HEK293 (cell line): ENCODE results near the gene FDXR.

Source experiments
- CTCF ChIA-PET: fragments of 350-600 bp; formaldehyde crosslinking; extraction: SDS; loops from one replicate; lab custom pipeline; 2021; ENCODE audit warnings: antibody characterized with exemption; lab: Yijun Ruan, JAX
- POLR2A ChIA-PET: fragments of 300-600 bp; formaldehyde crosslinking; extraction: SDS; loops from one replicate; lab custom pipeline; 2020; ENCODE audit warnings: antibody characterized with exemption, inconsistent platforms; lab: Yijun Ruan, JAX
- H3K27ac ChIP-seq: fragments of 200-500 bp; sonication (Bioruptor generic); 2 replicates; pipeline ENCODE4 v1.5.1; 2014; ENCODE audit warnings: low read depth, low read length, control low read depth, inconsistent platforms; ENCODE audit errors: extremely low read depth
- H3K36me3 ChIP-seq, 2 experiments: fragments of 200-500 bp in 1 of 2; sonication (Bioruptor generic) in 1 of 2; 1 replicate in 1 of 2; 2 replicates in 1 of 2; pipeline ENCODE4 v1.5.1; 2014 to 2017; ENCODE audit warnings: inconsistent platforms in 2 of 2, low read length in 2 of 2; ENCODE audit not compliant: control insufficient read depth in 2 of 2, insufficient read depth in 1 of 2
- H3K4me1 ChIP-seq: fragments of 200-500 bp; sonication (Bioruptor generic); 2 replicates; pipeline ENCODE4 v1.5.1; 2014; ENCODE audit warnings: mild to moderate bottlenecking, low read length, inconsistent platforms; ENCODE audit not compliant: control insufficient read depth, insufficient read depth
- H3K4me3 ChIP-seq: 2 replicates; pipeline ENCODE4 v1.5.1; 2011; ENCODE audit warnings: low read depth, mild to moderate bottlenecking, control low read depth, low read length, moderate library complexity
- H3K9me3 ChIP-seq: fragments of 200-500 bp; sonication (Bioruptor generic); 2 replicates; pipeline ENCODE4 v1.5.1; 2014; ENCODE audit warnings: low read depth, low read length, inconsistent platforms; ENCODE audit not compliant: control insufficient read depth, insufficient read depth
- KLF8 ChIP-seq: fragments of 450-650 bp; formaldehyde crosslinking; IDR thresholded peaks from 2 replicates; pipeline ENCODE4 v1.5.1; 2016; ENCODE audit warnings: missing biosample characterization, missing genetic modification characterization
- SALL2 ChIP-seq: fragments of 450-650 bp; formaldehyde crosslinking; IDR thresholded peaks from 2 replicates; pipeline ENCODE4 v1.5.0; 2017; ENCODE audit warnings: missing biosample characterization, mild to moderate bottlenecking, missing genetic modification characterization, borderline replicate concordance
- YY2 ChIP-seq: fragments of 450-650 bp; formaldehyde crosslinking; IDR thresholded peaks from 2 replicates; pipeline ENCODE4 v1.5.1; 2016; ENCODE audit warnings: missing biosample characterization, missing genetic modification characterization
- ZFP37 ChIP-seq: fragments of 450-650 bp; formaldehyde crosslinking; IDR thresholded peaks from 2 replicates; pipeline ENCODE4 v1.5.1; 2016; ENCODE audit warnings: missing biosample characterization, missing genetic modification characterization
- ZNF146 ChIP-seq: fragments of 450-650 bp; formaldehyde crosslinking; IDR thresholded peaks from 2 replicates; pipeline ENCODE4 v1.5.1; 2016; ENCODE audit warnings: missing biosample characterization, missing genetic modification characterization
- ZNF202 ChIP-seq: fragments of 450-650 bp; formaldehyde crosslinking; IDR thresholded peaks from 2 replicates; pipeline ENCODE4 v1.5.1; 2016; ENCODE audit warnings: missing biosample characterization, missing genetic modification characterization, borderline replicate concordance
- ZNF214 ChIP-seq: fragments of 450-650 bp; formaldehyde crosslinking; IDR thresholded peaks from 2 replicates; pipeline ENCODE4 v1.5.1; 2017; ENCODE audit warnings: missing biosample characterization, mild to moderate bottlenecking, missing genetic modification characterization, borderline replicate concordance
- ZNF23 ChIP-seq: fragments of 450-650 bp; formaldehyde crosslinking; IDR thresholded peaks from 2 replicates; pipeline ENCODE4 v1.5.1; 2016; ENCODE audit warnings: missing biosample characterization, missing genetic modification characterization, borderline replicate concordance
- ZNF302 ChIP-seq: fragments of 450-650 bp; formaldehyde crosslinking; IDR thresholded peaks from 2 replicates; pipeline ENCODE4 v1.5.1; 2016; ENCODE audit warnings: missing biosample characterization, missing genetic modification characterization, low read depth
- ZNF341 ChIP-seq: fragments of 450-650 bp; formaldehyde crosslinking; IDR thresholded peaks from 2 replicates; pipeline ENCODE4; 2016; ENCODE audit warnings: low read depth, missing biosample characterization, missing genetic modification characterization
- ZNF354C ChIP-seq: fragments of 450-650 bp; formaldehyde crosslinking; IDR thresholded peaks from 2 replicates; pipeline ENCODE4 v1.5.1; 2016; ENCODE audit warnings: missing biosample characterization, missing genetic modification characterization, low read depth, borderline replicate concordance
- ZNF394 ChIP-seq: fragments of 450-650 bp; formaldehyde crosslinking; IDR thresholded peaks from 2 replicates; pipeline ENCODE4 v1.5.1; 2016; ENCODE audit warnings: missing biosample characterization, missing genetic modification characterization, mild to moderate bottlenecking, moderate library complexity, borderline replicate concordance
- ZNF544 ChIP-seq: fragments of 450-650 bp; formaldehyde crosslinking; IDR thresholded peaks from 2 replicates; pipeline ENCODE4 v1.5.0; 2017; ENCODE audit warnings: missing biosample characterization, missing genetic modification characterization
- ZNF558 ChIP-seq: fragments of 450-650 bp; formaldehyde crosslinking; IDR thresholded peaks from 2 replicates; pipeline ENCODE4 v1.5.1; 2016; ENCODE audit warnings: missing biosample characterization, missing genetic modification characterization
- ZNF658 ChIP-seq: fragments of 450-650 bp; formaldehyde crosslinking; IDR thresholded peaks from 2 replicates; pipeline ENCODE4; 2016; ENCODE audit warnings: missing biosample characterization, missing genetic modification characterization
- ZNF660 ChIP-seq: fragments of 450-650 bp; IDR thresholded peaks from 2 replicates; pipeline ENCODE4 v1.5.1; 2018; ENCODE audit warnings: missing biosample characterization, mild to moderate bottlenecking, missing genetic modification characterization
- TF ChIP-seq, protein P1 (sequence below): fragments of 450-650 bp; formaldehyde crosslinking; IDR thresholded peaks from 2 replicates; pipeline ENCODE4 v1.5.1; 2017; ENCODE audit warnings: missing biosample characterization, missing genetic modification characterization
- TF ChIP-seq, protein P2 (sequence below): fragments of 450-650 bp; formaldehyde crosslinking; IDR thresholded peaks from 2 replicates; pipeline ENCODE4 v1.5.1; 2016; ENCODE audit warnings: missing biosample characterization, missing genetic modification characterization, low read depth
- TF ChIP-seq, protein P3 (sequence below): fragments of 450-650 bp; formaldehyde crosslinking; IDR thresholded peaks from 2 replicates; pipeline ENCODE4 v1.5.1; 2016; ENCODE audit warnings: missing biosample characterization, missing genetic modification characterization
- TF ChIP-seq, protein P4 (sequence below): fragments of 450-650 bp; formaldehyde crosslinking; IDR thresholded peaks from 2 replicates; pipeline ENCODE4 v1.5.1; 2016; ENCODE audit warnings: missing biosample characterization, missing genetic modification characterization
- TF ChIP-seq, protein P5 (sequence below): fragments of 450-650 bp; formaldehyde crosslinking; IDR thresholded peaks from 2 replicates; pipeline ENCODE4 v1.5.1; 2016; ENCODE audit warnings: missing biosample characterization, missing genetic modification characterization

FDXR gene

DNA sequence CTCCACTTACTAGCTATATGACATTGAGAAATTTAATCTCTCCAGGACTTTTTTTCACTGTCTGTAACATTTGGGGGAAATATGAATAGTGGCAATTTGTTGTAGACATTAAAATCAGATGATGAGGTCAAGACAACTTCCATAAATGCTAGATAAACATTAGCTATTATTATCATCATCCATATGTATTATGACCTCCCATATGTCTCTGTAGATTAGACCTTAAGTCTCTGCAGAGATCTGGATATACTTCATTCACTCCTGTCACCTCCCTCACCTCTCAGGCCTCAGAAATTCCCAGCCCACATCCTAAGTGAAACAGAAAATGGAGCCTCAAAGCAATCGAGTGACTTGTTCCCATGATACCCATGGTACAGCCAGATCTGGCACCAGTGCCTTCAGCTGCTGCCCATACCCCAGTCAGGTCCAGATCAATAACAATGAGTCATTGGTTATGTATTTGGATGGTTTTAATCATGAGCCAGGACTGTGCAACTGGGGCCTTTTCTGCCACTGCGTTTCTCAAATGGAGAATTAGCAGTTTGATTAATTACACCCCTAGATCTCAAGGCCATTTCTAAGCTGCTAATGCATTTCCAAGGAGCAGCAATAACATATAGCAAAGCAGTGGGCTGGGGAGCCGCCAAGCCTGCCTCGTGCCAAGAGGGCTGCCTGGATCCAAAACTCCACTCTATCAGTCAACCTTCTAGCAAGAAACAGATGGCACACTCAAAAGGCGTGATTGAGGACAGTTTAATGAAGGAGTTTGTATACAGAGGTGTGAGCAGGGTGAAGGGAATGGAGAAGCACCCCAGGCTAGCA is 2.6 kb upstream of the FDXR start (continued):
- TF ChIP-seq, protein P1, sequence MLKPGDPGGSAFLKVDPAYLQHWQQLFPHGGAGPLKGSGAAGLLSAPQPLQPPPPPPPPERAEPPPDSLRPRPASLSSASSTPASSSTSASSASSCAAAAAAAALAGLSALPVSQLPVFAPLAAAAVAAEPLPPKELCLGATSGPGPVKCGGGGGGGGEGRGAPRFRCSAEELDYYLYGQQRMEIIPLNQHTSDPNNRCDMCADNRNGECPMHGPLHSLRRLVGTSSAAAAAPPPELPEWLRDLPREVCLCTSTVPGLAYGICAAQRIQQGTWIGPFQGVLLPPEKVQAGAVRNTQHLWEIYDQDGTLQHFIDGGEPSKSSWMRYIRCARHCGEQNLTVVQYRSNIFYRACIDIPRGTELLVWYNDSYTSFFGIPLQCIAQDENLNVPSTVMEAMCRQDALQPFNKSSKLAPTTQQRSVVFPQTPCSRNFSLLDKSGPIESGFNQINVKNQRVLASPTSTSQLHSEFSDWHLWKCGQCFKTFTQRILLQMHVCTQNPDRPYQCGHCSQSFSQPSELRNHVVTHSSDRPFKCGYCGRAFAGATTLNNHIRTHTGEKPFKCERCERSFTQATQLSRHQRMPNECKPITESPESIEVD (tag by site-specific recombination): no peak
- TF ChIP-seq, protein P2, sequence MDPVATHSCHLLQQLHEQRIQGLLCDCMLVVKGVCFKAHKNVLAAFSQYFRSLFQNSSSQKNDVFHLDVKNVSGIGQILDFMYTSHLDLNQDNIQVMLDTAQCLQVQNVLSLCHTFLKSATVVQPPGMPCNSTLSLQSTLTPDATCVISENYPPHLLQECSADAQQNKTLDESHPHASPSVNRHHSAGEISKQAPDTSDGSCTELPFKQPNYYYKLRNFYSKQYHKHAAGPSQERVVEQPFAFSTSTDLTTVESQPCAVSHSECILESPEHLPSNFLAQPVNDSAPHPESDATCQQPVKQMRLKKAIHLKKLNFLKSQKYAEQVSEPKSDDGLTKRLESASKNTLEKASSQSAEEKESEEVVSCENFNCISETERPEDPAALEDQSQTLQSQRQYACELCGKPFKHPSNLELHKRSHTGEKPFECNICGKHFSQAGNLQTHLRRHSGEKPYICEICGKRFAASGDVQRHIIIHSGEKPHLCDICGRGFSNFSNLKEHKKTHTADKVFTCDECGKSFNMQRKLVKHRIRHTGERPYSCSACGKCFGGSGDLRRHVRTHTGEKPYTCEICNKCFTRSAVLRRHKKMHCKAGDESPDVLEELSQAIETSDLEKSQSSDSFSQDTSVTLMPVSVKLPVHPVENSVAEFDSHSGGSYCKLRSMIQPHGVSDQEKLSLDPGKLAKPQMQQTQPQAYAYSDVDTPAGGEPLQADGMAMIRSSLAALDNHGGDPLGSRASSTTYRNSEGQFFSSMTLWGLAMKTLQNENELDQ (tag by site-specific recombination): no peak
- TF ChIP-seq KLF8 (tag by site-specific recombination) (no peak), ZNF214 (tag by site-specific recombination) (no peak)
- TF ChIP-seq, all 188 proteins: peak for 0

DNA sequence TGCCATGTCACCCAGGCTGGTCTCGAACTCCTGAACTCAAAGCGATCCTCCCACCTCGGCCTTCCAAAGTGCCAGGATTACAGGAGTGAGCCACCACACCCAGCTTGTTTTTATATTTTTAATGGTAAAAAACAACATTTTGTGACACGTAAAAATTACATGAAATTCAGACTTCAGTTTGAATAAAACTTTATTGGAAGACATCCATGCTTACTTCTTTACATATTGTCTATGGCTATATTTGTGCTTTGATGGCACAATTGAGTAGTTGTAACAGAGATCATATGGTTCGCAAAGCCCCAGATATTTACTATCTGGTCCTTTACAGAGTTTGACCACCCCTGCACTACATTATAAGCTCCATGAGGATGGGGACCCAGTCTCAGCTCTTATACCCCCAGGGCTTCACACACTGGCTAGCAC is 1.8 kb upstream of the FDXR start:
- POLR2A ChIA-PET: interaction anchor here (0.6 to 2.7 kb wide), 2 partner anchors 83 to 84 kb away, joined by 3 to 12 read pairs; no protein-coding TSS in a partner anchor

More for the DNA sequence above, 1.8 kb upstream of the FDXR start:
- H3K4me3 ChIP-seq: no peak overlapping the region
- H3K9me3 ChIP-seq: no peaks in the 10 kb centered on the region
- H3K4me1 ChIP-seq: peaks cover 10% of the 10 kb centered on the region
- peaks cover 0 to 15% of the 10 kb centered on the region in 2 experiments; a peak in 1 of 3 replicates for H3K36me3 ChIP-seq
- TF ChIP-seq SALL2 (tag by site-specific recombination): no peak
- no peak for TF ChIP-seq ZNF354C (tag by site-specific recombination)
- TF ChIP-seq, protein P3, sequence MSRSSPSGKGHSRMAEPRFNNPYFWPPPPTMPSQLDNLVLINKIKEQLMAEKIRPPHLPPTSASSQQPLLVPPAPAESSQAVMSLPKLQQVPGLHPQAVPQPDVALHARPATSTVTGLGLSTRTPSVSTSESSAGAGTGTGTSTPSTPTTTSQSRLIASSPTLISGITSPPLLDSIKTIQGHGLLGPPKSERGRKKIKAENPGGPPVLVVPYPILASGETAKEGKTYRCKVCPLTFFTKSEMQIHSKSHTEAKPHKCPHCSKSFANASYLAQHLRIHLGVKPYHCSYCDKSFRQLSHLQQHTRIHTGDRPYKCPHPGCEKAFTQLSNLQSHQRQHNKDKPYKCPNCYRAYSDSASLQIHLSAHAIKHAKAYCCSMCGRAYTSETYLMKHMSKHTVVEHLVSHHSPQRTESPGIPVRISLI (tag by site-specific recombination): no peak
- TF ChIP-seq, protein P4, sequence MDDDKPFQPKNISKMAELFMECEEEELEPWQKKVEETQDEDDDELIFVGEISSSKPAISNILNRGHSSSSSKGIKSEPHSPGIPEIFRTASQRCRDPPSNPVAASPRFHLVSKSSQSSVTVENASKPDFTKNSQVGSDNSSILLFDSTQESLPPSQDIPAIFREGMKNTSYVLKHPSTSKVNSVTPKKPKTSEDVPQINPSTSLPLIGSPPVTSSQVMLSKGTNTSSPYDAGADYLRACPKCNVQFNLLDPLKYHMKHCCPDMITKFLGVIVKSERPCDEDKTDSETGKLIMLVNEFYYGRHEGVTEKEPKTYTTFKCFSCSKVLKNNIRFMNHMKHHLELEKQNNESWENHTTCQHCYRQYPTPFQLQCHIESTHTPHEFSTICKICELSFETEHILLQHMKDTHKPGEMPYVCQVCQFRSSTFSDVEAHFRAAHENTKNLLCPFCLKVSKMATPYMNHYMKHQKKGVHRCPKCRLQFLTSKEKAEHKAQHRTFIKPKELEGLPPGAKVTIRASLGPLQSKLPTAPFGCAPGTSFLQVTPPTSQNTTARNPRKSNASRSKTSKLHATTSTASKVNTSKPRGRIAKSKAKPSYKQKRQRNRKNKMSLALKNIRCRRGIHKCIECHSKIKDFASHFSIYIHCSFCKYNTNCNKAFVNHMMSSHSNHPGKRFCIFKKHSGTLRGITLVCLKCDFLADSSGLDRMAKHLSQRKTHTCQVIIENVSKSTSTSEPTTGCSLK: no peak
- no peak for TF ChIP-seq ZNF658 (tag by site-specific recombination)
- no peak for TF ChIP-seq ZNF558 (tag by site-specific recombination)
- no peak for TF ChIP-seq ZNF660 (tag by site-specific recombination)
- TF ChIP-seq ZNF341: no peak
- TF ChIP-seq ZNF394 (tag by site-specific recombination): no peak
- no peak for TF ChIP-seq ZFP37 (tag by site-specific recombination)
- TF ChIP-seq ZNF146 (tag by site-specific recombination): no peak
- no peak for TF ChIP-seq ZNF23
- TF ChIP-seq ZNF202 (tag by site-specific recombination): no peak
- TF ChIP-seq YY2 (tag by site-specific recombination): no peak
- TF ChIP-seq ZNF302: no peak
- TF ChIP-seq ZNF544: no peak
- TF ChIP-seq, protein P5, sequence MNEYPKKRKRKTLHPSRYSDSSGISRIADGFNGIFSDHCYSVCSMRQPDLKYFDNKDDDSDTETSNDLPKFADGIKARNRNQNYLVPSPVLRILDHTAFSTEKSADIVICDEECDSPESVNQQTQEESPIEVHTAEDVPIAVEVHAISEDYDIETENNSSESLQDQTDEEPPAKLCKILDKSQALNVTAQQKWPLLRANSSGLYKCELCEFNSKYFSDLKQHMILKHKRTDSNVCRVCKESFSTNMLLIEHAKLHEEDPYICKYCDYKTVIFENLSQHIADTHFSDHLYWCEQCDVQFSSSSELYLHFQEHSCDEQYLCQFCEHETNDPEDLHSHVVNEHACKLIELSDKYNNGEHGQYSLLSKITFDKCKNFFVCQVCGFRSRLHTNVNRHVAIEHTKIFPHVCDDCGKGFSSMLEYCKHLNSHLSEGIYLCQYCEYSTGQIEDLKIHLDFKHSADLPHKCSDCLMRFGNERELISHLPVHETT (tag by site-specific recombination): no peak
- H3K27ac ChIP-seq: no peak overlapping the region
- CTCF ChIA-PET: interaction anchor here (1.1 to 7.4 kb wide), 5 partner anchors 10 to 84 kb away, joined by 3 to 83 read pairs (median 7); partner anchors contain the start of gene GRIN2C
